ENCODE data around the gene GABBR1. TPM values are rescaled to one million over a fixed set of nuclear protein-coding genes. Genes with fewer than 3 reads are reported as not detected.

The GABBR1 gene
- total RNA-seq, 1 experiment from 2014 or later = 36.3 TPM

DNA sequence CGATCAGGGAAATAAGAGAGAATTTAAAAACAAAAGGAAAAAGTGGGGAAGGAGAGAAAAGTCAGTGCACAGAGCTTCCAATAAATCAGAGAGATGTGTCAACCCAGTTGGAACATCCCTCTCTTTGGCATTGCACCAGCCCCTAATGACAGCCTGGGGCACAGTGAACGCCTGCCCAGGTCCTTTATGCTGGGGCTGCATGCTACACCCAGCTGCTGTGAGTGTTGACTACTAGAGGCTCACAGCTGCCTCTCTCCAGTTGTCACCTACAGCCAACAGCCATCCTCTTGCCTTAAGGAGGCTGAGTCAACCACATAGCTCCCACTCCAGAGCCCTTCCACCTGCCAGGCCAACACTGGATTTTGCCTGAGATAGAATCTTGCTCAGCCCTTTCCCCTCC lies 29.1 kb downstream of the GABBR1 start:
- TF ChIP-seq, protein P1, sequence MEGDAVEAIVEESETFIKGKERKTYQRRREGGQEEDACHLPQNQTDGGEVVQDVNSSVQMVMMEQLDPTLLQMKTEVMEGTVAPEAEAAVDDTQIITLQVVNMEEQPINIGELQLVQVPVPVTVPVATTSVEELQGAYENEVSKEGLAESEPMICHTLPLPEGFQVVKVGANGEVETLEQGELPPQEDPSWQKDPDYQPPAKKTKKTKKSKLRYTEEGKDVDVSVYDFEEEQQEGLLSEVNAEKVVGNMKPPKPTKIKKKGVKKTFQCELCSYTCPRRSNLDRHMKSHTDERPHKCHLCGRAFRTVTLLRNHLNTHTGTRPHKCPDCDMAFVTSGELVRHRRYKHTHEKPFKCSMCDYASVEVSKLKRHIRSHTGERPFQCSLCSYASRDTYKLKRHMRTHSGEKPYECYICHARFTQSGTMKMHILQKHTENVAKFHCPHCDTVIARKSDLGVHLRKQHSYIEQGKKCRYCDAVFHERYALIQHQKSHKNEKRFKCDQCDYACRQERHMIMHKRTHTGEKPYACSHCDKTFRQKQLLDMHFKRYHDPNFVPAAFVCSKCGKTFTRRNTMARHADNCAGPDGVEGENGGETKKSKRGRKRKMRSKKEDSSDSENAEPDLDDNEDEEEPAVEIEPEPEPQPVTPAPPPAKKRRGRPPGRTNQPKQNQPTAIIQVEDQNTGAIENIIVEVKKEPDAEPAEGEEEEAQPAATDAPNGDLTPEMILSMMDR (conservative IDR thresholded peaks at IDR 0.05) = no peak
- TF ChIP-seq EZH2 (IDR thresholded peaks at IDR 0.05; ENCODE audit: low read depth) = no peak
- DNase-seq = no peak
- no TSS peak for BruUV-seq (replicated peaks)
- intact Hi-C loops (cut with micrococcal nuclease; ENCODE audit: unreplicated experiment) = no loop called here
- Histone ChIP-seq H3K36me3 (ENCODE audit: low read depth) (no peaks in the 10 kb centered on the region), H3K79me2 (ENCODE audit: low read depth) (no peaks in the 10 kb centered on the region), H3F3A (ENCODE audit: insufficient read depth, low read depth) (no peaks in the 10 kb centered on the region), H3K27me3 (ENCODE audit: insufficient read depth, low read depth) (no peaks in the 10 kb centered on the region), H3K9me2 (ENCODE audit: insufficient read depth) (no peaks in the 10 kb centered on the region), H3K4me3 (no peak overlapping the region), H3K4me1 (replicated peaks; ENCODE audit: insufficient read depth) (no peaks in the 10 kb centered on the region), H3K4me2 (no peak overlapping the region), H3K27ac (no peak overlapping the region), H3K9me3 (ENCODE audit: insufficient read depth, low read depth) (no peaks in the 10 kb centered on the region), H2AFZ (no peak overlapping the region), H4K20me1 (ENCODE audit: insufficient read depth) (no peaks in the 10 kb centered on the region)
- POLR2A ChIA-PET (ENCODE audit: unreplicated experiment) = no interaction called here
- CTCF ChIA-PET = no interaction called here

DNA sequence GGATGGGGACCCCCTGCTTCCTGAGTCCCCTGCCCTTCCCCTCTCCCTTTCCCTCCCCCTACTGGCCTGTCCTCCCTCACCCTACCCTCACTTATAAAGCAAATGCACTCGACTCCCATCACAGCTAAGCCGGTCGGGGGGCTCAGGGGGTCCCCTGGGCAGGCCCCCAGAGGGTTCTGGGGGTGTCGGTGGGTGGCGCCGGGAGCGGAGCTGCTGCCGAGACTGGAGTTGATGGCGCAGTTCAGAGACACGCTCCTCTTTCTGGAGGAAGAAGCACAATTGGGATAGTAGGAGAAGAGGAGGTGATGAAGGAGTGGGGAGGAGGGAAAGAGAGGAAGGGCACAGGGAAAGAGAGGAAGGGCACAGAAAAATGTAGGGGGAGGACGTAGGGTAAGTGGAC lies 29.5 kb downstream of the GABBR1 start:
- Histone ChIP-seq H3K4me2 (no peak overlapping the region), H3K79me2 (ENCODE audit: low read depth) (no peaks in the 10 kb centered on the region), H3K9me2 (ENCODE audit: insufficient read depth) (no peaks in the 10 kb centered on the region), H3K36me3 (ENCODE audit: low read depth) (no peaks in the 10 kb centered on the region), H3K27me3 (ENCODE audit: insufficient read depth, low read depth) (no peaks in the 10 kb centered on the region), H2AFZ (no peak overlapping the region), H3F3A (ENCODE audit: insufficient read depth, low read depth) (no peaks in the 10 kb centered on the region), H3K9me3 (ENCODE audit: insufficient read depth, low read depth) (no peaks in the 10 kb centered on the region), H4K20me1 (ENCODE audit: insufficient read depth) (no peaks in the 10 kb centered on the region), H3K4me3 (no peak overlapping the region), H3K4me1 (replicated peaks; ENCODE audit: insufficient read depth) (no peaks in the 10 kb centered on the region), H3K27ac (no peak overlapping the region)
- POLR2A ChIA-PET (ENCODE audit: unreplicated experiment) = no interaction called here
- BruUV-seq (replicated peaks) = no TSS peak
- intact Hi-C loops (cut with micrococcal nuclease; ENCODE audit: unreplicated experiment) = no loop called here
- CTCF ChIA-PET = no interaction called here
- no peak for DNase-seq
- no peak for TF ChIP-seq EZH2 (IDR thresholded peaks at IDR 0.05; ENCODE audit: low read depth)
- TF ChIP-seq, protein P1 (conservative IDR thresholded peaks at IDR 0.05) = no peak

DNA sequence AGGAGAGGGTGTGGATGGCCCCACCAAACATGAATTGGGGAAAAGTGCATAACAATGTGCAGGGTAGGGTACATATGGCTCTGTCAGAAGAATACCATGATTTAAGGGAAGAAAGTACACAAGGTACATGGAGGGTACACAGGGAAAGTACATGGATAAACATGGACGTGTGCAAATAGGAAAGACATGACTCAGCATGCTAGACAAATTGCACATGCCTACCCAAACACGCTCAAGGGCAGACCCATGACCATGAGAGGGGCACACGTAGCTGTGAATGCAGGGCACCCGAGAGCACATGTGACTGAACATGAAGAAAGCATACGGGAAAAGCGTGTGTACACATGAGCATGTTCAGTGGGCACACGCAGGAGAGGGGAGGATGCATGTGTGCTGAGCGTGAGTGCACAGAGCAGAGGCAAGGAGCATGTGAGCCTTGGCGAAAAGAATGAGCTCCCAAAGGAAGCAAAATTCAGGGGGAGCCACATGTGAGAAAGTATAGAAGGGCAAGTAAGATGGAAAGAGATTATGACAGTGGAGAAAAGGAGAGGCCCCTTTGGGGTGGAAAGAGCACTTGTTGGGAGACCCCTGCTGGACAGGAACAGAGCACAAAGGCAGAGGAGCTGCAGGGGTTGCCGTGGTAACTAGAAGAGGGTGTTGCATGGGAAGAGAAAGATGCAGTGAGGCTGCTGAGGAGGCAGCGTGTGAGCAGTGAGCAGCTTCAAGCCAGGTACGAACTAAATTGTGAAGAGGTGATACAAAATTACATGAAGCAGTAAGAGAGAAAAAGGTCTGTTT lies 30.2 kb downstream of the GABBR1 start:
- Histone ChIP-seq H3K36me3 (ENCODE audit: low read depth) (no peaks in the 10 kb centered on the region), H3K4me2 (no peak overlapping the region), H3K27ac (no peak overlapping the region), H2AFZ (no peak overlapping the region), H3K4me1 (replicated peaks; ENCODE audit: insufficient read depth) (no peaks in the 10 kb centered on the region), H3K4me3 (no peak overlapping the region), H3K9me2 (ENCODE audit: insufficient read depth) (no peaks in the 10 kb centered on the region), H3F3A (ENCODE audit: insufficient read depth, low read depth) (no peaks in the 10 kb centered on the region), H4K20me1 (ENCODE audit: insufficient read depth) (no peaks in the 10 kb centered on the region), H3K27me3 (ENCODE audit: insufficient read depth, low read depth) (no peaks in the 10 kb centered on the region), H3K79me2 (ENCODE audit: low read depth) (no peaks in the 10 kb centered on the region), H3K9me3 (ENCODE audit: insufficient read depth, low read depth) (no peaks in the 10 kb centered on the region)
- ChIA-PET CTCF (no interaction called here), POLR2A (ENCODE audit: unreplicated experiment) (no interaction called here)
- intact Hi-C loops (cut with micrococcal nuclease; ENCODE audit: unreplicated experiment) = no loop called here
- TF ChIP-seq, protein P1 (conservative IDR thresholded peaks at IDR 0.05) = peak; percentile 22; the same call in 1 of the 2 replicates
- no peak for TF ChIP-seq EZH2 (IDR thresholded peaks at IDR 0.05; ENCODE audit: low read depth)
- no TSS peak for BruUV-seq (replicated peaks)
- DNase-seq = no peak
